Gastrocnemius medialis (tissue), 4 donors: Measurements from ENCODE around the gene HBE1. TPM values are rescaled to one million over a fixed set of nuclear protein-coding genes. Genes with fewer than 3 reads are reported as not detected.
"Not testable (repeated sequence)": the region's sequence is repeated elsewhere in the genome, so short reads cannot be mapped to it uniquely, and the experiment has no call there.

ENCODE experiments used
- ATAC-seq, 2 donors: fragments of 150-250 bp; one replicate each; pipeline ENCODE4 v1.9.1; 2016
- DNase-seq, 2 donors: peaks; one replicate each; pipeline ENCODE4 v3.0.0-alpha.2; 2019
- H3K27ac ChIP-seq, 4 donors: fragments of 200-600 bp; sonication (generic); 1 replicate in 1 of 4; 2 replicates in 3 of 4; pipeline ENCODE4 v1.5.1; 2016 to 2018; ENCODE audit warnings: mild to moderate bottlenecking in 2 of 4, moderate library complexity in 1 of 4
- H3K27me3 ChIP-seq, 3 donors: fragments of 200-600 bp; sonication (generic) in 2 of 3; 1 replicate in 1 of 3; 2 replicates in 2 of 3; pipeline versions ENCODE4 v1.5.1 to v1.6.0; 2016 to 2019; ENCODE audit warnings: mild to moderate bottlenecking in 1 of 3, moderate library complexity in 1 of 3
- H3K36me3 ChIP-seq, 2 donors: fragments of 200-600 bp; sonication (generic) in 1 of 2; one replicate each; pipeline ENCODE4 v1.5.1; 2017 to 2018
- H3K4me1 ChIP-seq, 2 donors: fragments of 200-600 bp; sonication (generic) in 1 of 2; one replicate each; pipeline ENCODE4 v1.5.1; 2016 to 2017; ENCODE audit warnings: mild to moderate bottlenecking in 2 of 2
- H3K4me3 ChIP-seq, 4 donors: fragments of 200-600 bp; sonication (generic) in 3 of 4; 1 replicate in 1 of 4; 2 replicates in 3 of 4; pipeline ENCODE4 v1.5.1; 2016 to 2019; ENCODE audit warnings: mild to moderate bottlenecking in 2 of 4
- H3K9me3 ChIP-seq, 3 donors: fragments of 200-600 bp; sonication (generic) in 2 of 3; 1 replicate in 1 of 3; 2 replicates in 2 of 3; pipeline ENCODE4 v1.5.1; 2016 to 2019
- POLR2A ChIP-seq, 2 donors: fragments of 450-650 bp; IDR thresholded peaks; one replicate each; pipeline ENCODE4 v1.6.1; 2017; ENCODE audit warnings: antibody characterized with exemption in 2 of 2, mild to moderate bottlenecking in 2 of 2, moderate library complexity in 2 of 2
- in situ Hi-C, 4 donors: fragments of 200-750 bp; cut with MboI; loops; one replicate each; pipeline versions ENCODE4 v1.15.0 to v1.8.0; 2017; ENCODE audit warnings: low sequenced_read_pairs in 4 of 4
- intact Hi-C: fragments of 100-400 bp; cut with DNase I; formaldehyde crosslinking; loops from one replicate; pipeline ENCODE4 v1.15.1; 2023; ENCODE audit warnings: low total_unique reads
- total RNA-seq, 4 donors: library from RNA; depleted of rRNA; stranded (reverse); fragments of >200 nt; gene quantifications; one replicate each; pipeline versions ENCODE4 v1.1.0 to v1.2.3, GENCODE V29; 2016
- TF ChIP-seq, protein P1 (sequence below), 5 experiments: fragments of 450-650 bp in 3 of 5; fragments of 200-600 bp in 2 of 5; sonication (generic) in 2 of 5; IDR thresholded peaks in 4 of 5; conservative IDR thresholded peaks in 1 of 5; 1 replicate in 4 of 5; 2 replicates in 1 of 5; pipeline ENCODE4 v1.5.1; 2016 to 2019; ENCODE audit warnings: antibody characterized with exemption in 5 of 5, mild to moderate bottlenecking in 3 of 5, moderate library complexity in 3 of 5

HBE1 gene
- total RNA-seq, 4 donors from 2014 or later: not detected

GRCh38 chr11:5297721-5298323 lies 28.1 kb upstream of the HBE1 start:
- Histone ChIP-seq H3K4me3 (no peak overlapping the region), H3K27me3 (no peaks in the 10 kb centered on the region), H3K36me3 (no peaks in the 10 kb centered on the region), H3K27ac (no peak overlapping the region), H3K4me1 (no peaks in the 10 kb centered on the region), H3K9me3 (no peaks in the 10 kb centered on the region)
- TF ChIP-seq, protein P1, sequence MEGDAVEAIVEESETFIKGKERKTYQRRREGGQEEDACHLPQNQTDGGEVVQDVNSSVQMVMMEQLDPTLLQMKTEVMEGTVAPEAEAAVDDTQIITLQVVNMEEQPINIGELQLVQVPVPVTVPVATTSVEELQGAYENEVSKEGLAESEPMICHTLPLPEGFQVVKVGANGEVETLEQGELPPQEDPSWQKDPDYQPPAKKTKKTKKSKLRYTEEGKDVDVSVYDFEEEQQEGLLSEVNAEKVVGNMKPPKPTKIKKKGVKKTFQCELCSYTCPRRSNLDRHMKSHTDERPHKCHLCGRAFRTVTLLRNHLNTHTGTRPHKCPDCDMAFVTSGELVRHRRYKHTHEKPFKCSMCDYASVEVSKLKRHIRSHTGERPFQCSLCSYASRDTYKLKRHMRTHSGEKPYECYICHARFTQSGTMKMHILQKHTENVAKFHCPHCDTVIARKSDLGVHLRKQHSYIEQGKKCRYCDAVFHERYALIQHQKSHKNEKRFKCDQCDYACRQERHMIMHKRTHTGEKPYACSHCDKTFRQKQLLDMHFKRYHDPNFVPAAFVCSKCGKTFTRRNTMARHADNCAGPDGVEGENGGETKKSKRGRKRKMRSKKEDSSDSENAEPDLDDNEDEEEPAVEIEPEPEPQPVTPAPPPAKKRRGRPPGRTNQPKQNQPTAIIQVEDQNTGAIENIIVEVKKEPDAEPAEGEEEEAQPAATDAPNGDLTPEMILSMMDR (IDR thresholded peaks at IDR 0.05 in 4 of 5, conservative IDR thresholded peaks at IDR 0.05 in 1 of 5): no peak
- no peak for TF ChIP-seq POLR2A (IDR thresholded peaks at IDR 0.05)
- intact Hi-C loops: no loop called here
- in situ Hi-C loops: no loop called here
- no peak for ATAC-seq
- no peak for DNase-seq

DNA sequence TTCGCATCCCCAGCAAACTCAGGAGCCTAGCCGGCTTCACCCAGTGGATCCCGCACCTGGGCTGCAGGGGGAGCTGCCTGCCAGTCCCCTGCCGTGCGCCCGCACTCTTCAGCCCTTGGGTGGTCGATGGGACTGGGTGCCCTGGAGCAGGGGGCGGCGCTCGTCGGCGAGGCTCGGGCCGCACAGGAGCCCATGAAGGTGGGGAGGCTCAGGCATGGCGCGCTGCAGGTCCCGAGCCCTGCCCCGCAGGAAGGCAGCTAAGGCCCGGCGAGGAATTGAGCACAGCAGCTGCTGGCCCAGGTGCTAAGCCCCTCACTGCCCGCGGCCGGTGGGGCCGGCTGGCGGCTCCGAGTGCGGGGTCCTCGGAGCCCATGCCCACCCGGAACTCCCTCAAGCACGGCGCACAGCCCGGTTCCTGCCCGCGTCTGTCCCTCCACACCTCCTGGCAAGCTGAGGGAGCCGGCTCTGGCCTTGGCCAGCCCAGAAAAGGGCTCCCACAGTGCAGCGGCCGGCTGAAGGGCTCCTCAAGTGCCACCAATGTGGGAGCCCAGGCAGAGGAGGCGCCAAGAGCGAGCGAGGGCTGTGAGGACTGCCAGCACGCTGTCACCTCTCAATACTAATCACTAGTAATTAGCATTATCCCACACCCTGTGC lies 24.7 kb upstream of the HBE1 start:
- H3K36me3 ChIP-seq, in situ Hi-C loops, H3K27me3 ChIP-seq, H3K4me3 ChIP-seq, ATAC-seq, intact Hi-C loops, DNase-seq, H3K4me1 ChIP-seq, H3K9me3 ChIP-seq, H3K27ac ChIP-seq: not testable (repeated sequence)

GRCh38 chr11:5293028-5293427 lies 23.3 kb upstream of the HBE1 start:
- no peaks in the 10 kb centered on the region for H3K4me1 ChIP-seq
- DNase-seq (no peak), ATAC-seq (no peak)
- no peak overlapping the region for H3K27ac ChIP-seq
- no peak overlapping the region for H3K4me3 ChIP-seq
- H3K27me3 ChIP-seq: no peaks in the 10 kb centered on the region
- H3K9me3 ChIP-seq: no peaks in the 10 kb centered on the region
- no peaks in the 10 kb centered on the region for H3K36me3 ChIP-seq
- no peak for TF ChIP-seq POLR2A (IDR thresholded peaks at IDR 0.05)
- TF ChIP-seq, protein P1 (IDR thresholded peaks at IDR 0.05 in 4 of 5, conservative IDR thresholded peaks at IDR 0.05 in 1 of 5): no peak
- intact Hi-C loops: no loop called here
- in situ Hi-C loops: no loop called here

DNA sequence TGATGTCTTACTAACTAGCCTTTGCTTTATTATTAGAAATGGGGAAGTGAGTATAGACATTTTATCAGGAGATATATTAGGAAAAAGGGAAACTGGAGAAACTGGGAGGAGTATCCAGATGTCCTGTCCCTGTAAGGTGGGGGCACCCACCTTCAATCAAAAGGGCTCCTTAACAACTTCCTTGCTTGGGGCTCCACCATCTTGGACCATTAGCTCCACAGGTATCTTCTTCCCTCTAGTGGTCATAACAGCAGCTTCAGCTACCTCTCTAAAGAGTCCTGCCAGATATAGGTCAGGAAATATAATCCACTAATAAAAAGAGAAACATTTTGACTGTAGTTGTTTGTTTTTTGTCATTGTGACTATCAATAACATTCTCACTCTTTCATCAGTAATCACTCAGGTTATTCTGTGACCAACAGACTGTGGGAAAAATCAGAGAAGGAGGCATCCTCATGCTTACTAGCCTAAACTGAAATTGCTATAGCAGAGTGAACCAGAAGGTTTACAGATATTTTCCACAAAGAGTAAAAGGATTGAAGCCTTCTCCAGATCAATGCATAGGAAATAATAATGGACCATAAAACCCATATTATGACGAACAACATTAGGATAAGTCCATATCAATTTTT lies 21.6 kb upstream of the HBE1 start:
- ATAC-seq: no peak

GRCh38 chr11:5290106-5290505 lies 20.4 kb upstream of the HBE1 start:
- DNase-seq: no peak
- Histone ChIP-seq H3K4me3 (no peak overlapping the region), H3K9me3 (no peaks in the 10 kb centered on the region), H3K36me3 (no peaks in the 10 kb centered on the region), H3K27ac (no peak overlapping the region), H3K27me3 (no peaks in the 10 kb centered on the region), H3K4me1 (no peaks in the 10 kb centered on the region)
- no peak for ATAC-seq
- in situ Hi-C loops (no loop called here), intact Hi-C loops (no loop called here)
- TF ChIP-seq, protein P1 (IDR thresholded peaks at IDR 0.05 in 4 of 5, conservative IDR thresholded peaks at IDR 0.05 in 1 of 5): no peak
- TF ChIP-seq POLR2A (IDR thresholded peaks at IDR 0.05): no peak

More for the DNA sequence above, 21.6 kb upstream of the HBE1 start:
- no peak for DNase-seq
- no peaks in the 10 kb centered on the region for H3K9me3 ChIP-seq
- H3K27me3 ChIP-seq: no peaks in the 10 kb centered on the region
- in situ Hi-C loops (no loop called here), intact Hi-C loops (no loop called here)
- H3K4me1 ChIP-seq: no peaks in the 10 kb centered on the region
- H3K27ac ChIP-seq: no peak overlapping the region
- H3K4me3 ChIP-seq: no peak overlapping the region
- H3K36me3 ChIP-seq: no peaks in the 10 kb centered on the region
- TF ChIP-seq POLR2A (IDR thresholded peaks at IDR 0.05): no peak
- TF ChIP-seq, protein P1 (IDR thresholded peaks at IDR 0.05 in 4 of 5, conservative IDR thresholded peaks at IDR 0.05 in 1 of 5): no peak
